ENCODE data around the gene ADCY9.
"Not testable (repeated sequence)": the region's sequence is repeated elsewhere in the genome, so short reads cannot be mapped to it uniquely, and the experiment has no call there.

Gene ADCY9

GRCh38 chr16:4116325-4117249 is at the start of gene ADCY9:
Gene ADCY9 (minus strand): TSS chr16:4116442. CDS start chr16:4115442, 1,000 bp downstream.
- no peak for DNase-seq (ENCODE audit: low read depth, low spot score)
- TF ChIP-seq CTCF (IDR thresholded peaks at IDR 0.05; ENCODE audit: insufficient read depth, low read length, missing control alignments) = no peak
- ChIA-PET POLR2A (interaction anchor here (0.6 to 1.6 kb wide), 2 partner anchors 137 to 169 kb away, joined by 3 to 7 read pairs; no protein-coding TSS in a partner anchor), CTCF (interaction anchor here (1.2 kb wide), 1 partner anchor 137 kb away, joined by 3 read pairs; no protein-coding TSS in a partner anchor)
- H3K4me3 ChIP-seq (ENCODE audit: low read depth, low read length) = peak within 1 kb of the TSS; percentile 64

GRCh38 chr16:4160658-4161430 is 44.6 kb upstream of the ADCY9 start:
- POLR2A ChIA-PET = no interaction called here
- CTCF ChIA-PET = no interaction called here
- no peak for DNase-seq (ENCODE audit: low read depth, low spot score)
- no peak overlapping the region for H3K4me3 ChIP-seq (ENCODE audit: low read depth, low read length)
- no peak for TF ChIP-seq CTCF (IDR thresholded peaks at IDR 0.05; ENCODE audit: insufficient read depth, low read length, missing control alignments)

- H3K4me3 ChIP-seq (ENCODE audit: low read depth, low read length) = no peak overlapping the region
- ChIA-PET POLR2A (no interaction called here), CTCF (no interaction called here)
- no peak for TF ChIP-seq CTCF (IDR thresholded peaks at IDR 0.05; ENCODE audit: insufficient read depth, low read length, missing control alignments)
- DNase-seq (ENCODE audit: low read depth, low spot score) = no peak
Observed at GRCh38 chr16:4159726-4160125, 43.5 kb upstream of the ADCY9 start.

DNA sequence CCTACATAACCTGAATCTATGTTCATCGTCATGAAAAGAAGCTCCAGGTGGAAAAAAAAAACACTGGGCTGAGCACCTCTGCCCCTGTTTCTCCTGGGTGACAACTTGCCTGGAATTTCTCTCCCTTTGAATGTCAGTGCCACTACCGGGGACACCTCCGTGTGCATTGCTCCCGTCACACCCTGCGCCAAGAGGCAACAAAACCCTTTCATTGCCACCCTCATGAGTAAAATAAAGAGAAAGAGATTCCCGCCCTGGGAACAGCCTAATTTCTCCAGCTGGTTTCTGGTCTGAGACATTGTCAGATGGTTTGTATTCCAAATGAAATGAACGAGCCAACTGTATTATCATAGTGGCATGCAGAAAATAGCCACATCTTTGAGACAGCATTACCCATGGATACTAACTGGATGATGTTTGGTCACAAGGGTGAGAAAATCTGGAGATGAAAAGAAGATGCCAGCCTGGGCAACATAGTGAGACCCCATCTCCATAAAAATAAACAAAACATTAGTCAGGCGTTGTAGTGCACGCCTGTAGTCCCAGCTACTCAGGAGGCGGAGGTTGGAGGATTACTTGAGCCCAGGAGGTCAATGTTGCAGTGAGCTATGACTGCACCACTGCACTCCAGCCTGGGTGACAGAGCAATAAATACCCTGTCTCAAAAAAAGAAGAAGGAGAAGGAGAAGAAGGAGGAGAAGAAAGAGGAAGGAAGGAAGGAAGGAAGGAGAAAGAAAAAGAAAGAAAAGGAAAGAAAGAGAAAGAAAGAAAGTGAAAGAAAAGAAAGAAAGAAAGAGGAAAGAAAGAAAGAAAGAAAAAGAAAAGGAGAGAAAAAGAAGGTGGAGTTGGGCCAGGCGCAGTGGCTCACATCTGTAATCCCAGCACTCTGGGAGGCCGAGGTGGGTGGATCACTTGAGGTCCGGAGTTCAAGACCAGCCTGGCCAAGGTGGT is 42.2 kb upstream of the ADCY9 start:
- ChIA-PET CTCF (no interaction called here), POLR2A (no interaction called here)
- DNase-seq (ENCODE audit: low read depth, low spot score) = no peak
- no peak overlapping the region for H3K4me3 ChIP-seq (ENCODE audit: low read depth, low read length)
- no peak for TF ChIP-seq CTCF (IDR thresholded peaks at IDR 0.05; ENCODE audit: insufficient read depth, low read length, missing control alignments)

DNA sequence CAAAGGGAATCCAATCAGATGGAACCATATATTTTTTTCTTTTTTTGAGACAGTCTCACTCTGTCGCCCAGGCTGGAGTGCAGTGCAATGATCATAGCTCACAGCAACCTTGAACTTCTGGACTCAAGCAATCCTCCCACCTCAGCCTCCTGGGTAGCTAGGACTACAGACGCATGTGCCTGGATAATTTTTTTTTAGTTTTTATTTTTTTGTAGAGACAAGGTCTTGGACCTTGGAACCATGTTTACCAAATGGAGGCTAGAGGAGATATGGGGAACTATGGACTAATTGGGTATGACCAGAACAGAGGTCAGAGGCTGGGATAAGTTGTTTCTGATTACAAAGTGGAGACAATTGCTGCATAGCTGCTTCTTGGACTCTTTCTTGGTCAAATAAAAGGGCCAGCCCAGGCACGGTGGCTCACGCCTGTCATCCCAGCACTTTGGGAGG is 41.2 kb upstream of the ADCY9 start:
- DNase-seq (ENCODE audit: low read depth, low spot score) = no peak
- no peak for TF ChIP-seq CTCF (IDR thresholded peaks at IDR 0.05; ENCODE audit: insufficient read depth, low read length, missing control alignments)
- ChIA-PET CTCF (no interaction called here), POLR2A (no interaction called here)
- H3K4me3 ChIP-seq (ENCODE audit: low read depth, low read length) = no peak overlapping the region

GRCh38 chr16:4156503-4156902 is 40.3 kb upstream of the ADCY9 start:
- H3K4me3 ChIP-seq (ENCODE audit: low read depth, low read length); CTCF ChIA-PET; POLR2A ChIA-PET; DNase-seq (ENCODE audit: low read depth, low spot score): not testable (repeated sequence)

- H3K4me3 ChIP-seq (ENCODE audit: low read depth, low read length); DNase-seq (ENCODE audit: low read depth, low spot score); CTCF ChIA-PET; POLR2A ChIA-PET: not testable (repeated sequence)
Observed at GRCh38 chr16:4153364-4153763, 37.1 kb upstream of the ADCY9 start.
